Hepatocyte (in vitro differentiated cells): ENCODE results near the gene TMCC3. TPM values are rescaled to one million over a fixed set of nuclear protein-coding genes. Genes with fewer than 3 reads are reported as not detected.

ENCODE experiments used
- DNase-seq: peaks from one replicate; pipeline ENCODE4 v3.0.0-alpha.2; 2016; ENCODE audit warnings: low spot score
- H2AFZ ChIP-seq: fragments of 200-600 bp; sonication (generic); 2 replicates; pipeline ENCODE4 v1.6.0; 2016; ENCODE audit warnings: antibody characterized with exemption, mild to moderate bottlenecking
- H3K27ac ChIP-seq: fragments of 200-600 bp; sonication (generic); 2 replicates; pipeline ENCODE4 v1.5.1; 2016; ENCODE audit warnings: mild to moderate bottlenecking
- H3K27me3 ChIP-seq: fragments of 200-600 bp; sonication (generic); 2 replicates; pipeline ENCODE4 v1.6.1; 2016
- H3K36me3 ChIP-seq: fragments of 200-600 bp; sonication (generic); replicated peaks from 2 replicates; pipeline ENCODE4 v1.5.1; 2016; ENCODE audit warnings: low read depth; ENCODE audit not compliant: insufficient read depth
- H3K4me1 ChIP-seq: fragments of 200-600 bp; sonication (generic); 2 replicates; pipeline ENCODE4 v1.5.1; 2016; ENCODE audit warnings: mild to moderate bottlenecking, moderate library complexity; ENCODE audit not compliant: insufficient read depth
- H3K4me2 ChIP-seq: fragments of 200-600 bp; sonication (generic); 2 replicates; pipeline ENCODE4 v1.6.0; 2016
- H3K4me3 ChIP-seq: fragments of 200-600 bp; sonication (generic); 2 replicates; pipeline ENCODE4 v1.5.1; 2016; ENCODE audit warnings: mild to moderate bottlenecking
- H3K79me2 ChIP-seq: fragments of 200-600 bp; sonication (generic); 2 replicates; pipeline ENCODE4 v1.6.0; 2017; ENCODE audit warnings: mild to moderate bottlenecking
- H3K9me2 ChIP-seq: fragments of 200-600 bp; sonication (generic); replicated peaks from 2 replicates; pipeline ENCODE4 v1.6.0; 2017; ENCODE audit warnings: mild to moderate bottlenecking; ENCODE audit not compliant: insufficient read depth
- H3K9me3 ChIP-seq: fragments of 200-600 bp; sonication (generic); 2 replicates; pipeline ENCODE4 v1.5.1; 2016; ENCODE audit warnings: low read depth, mild to moderate bottlenecking
- H4K20me1 ChIP-seq: fragments of 200-600 bp; sonication (generic); 2 replicates; pipeline ENCODE4 v1.6.0; 2016; ENCODE audit warnings: mild to moderate bottlenecking; ENCODE audit not compliant: insufficient read depth, poor library complexity, severe bottlenecking
- CTCF ChIP-seq: fragments of 200-600 bp; sonication (generic); IDR thresholded peaks from 2 replicates; pipeline ENCODE4 v1.5.1; 2016; ENCODE audit warnings: antibody characterized with exemption, mild to moderate bottlenecking; ENCODE audit not compliant: poor library complexity
- EZH2 ChIP-seq: fragments of 200-600 bp; sonication (generic); IDR thresholded peaks from 2 replicates; pipeline ENCODE4 v1.6.1; 2016; ENCODE audit warnings: antibody characterized with exemption, mild to moderate bottlenecking, borderline replicate concordance
- EZH2phosphoT487 ChIP-seq: fragments of 200-600 bp; sonication (generic); IDR thresholded peaks from one replicate; pipeline ENCODE4 v1.6.1; 2018; ENCODE audit warnings: antibody characterized with exemption, mild to moderate bottlenecking, low read depth, moderate library complexity; ENCODE audit not compliant: unreplicated experiment, severe bottlenecking
- WGBS: methylation state at CpG from one replicate; pipeline ENCODE4 v1.1.6; 2016; ENCODE audit warnings: low lambda C conversion rate; ENCODE audit errors: missing lambda C conversion rate; 5-methylcytosine and 5-hydroxymethylcytosine counted together
- polyA plus RNA-seq: library from polyadenylated mRNA; unstranded; fragments of >200 nt; fragmentation: Nextera tagmentation; extraction: Ambion mirVana; gene quantifications from 2 replicates; pipeline ENCODE4 v1.2.1, GENCODE V29; 2016
- total RNA-seq: library from RNA; depleted of rRNA; stranded (reverse); fragments of >200 nt; gene quantifications from 2 replicates; pipeline ENCODE4 v1.2.3, GENCODE V29; 2014

TMCC3 gene
- total and polyA plus RNA-seq, 2 experiments from 2014 or later = 4.0 to 7.8 TPM

DNA sequence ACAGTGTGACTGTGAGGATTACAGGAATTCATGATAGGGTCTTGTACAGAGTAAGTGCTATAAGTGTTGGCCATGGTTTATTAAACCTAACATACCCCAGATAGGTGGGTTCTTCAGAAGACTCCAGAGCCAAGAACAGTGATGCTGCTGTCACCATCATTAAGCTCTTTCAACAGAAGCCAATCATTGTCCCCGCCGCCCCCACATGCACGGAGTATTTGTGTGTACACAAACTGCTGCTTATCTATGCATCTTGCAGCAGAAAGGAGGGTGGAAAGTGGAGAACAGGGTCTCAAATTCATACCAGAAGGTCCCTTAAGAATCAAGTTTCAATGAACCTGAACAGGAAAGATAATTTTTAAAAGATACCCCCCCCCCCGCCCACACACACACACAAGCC lies 51.2 kb downstream of the TMCC3 start:
- Histone ChIP-seq H3K79me2 (no peaks in the 10 kb centered on the region), H3K27me3 (no peaks in the 10 kb centered on the region), H4K20me1 (no peaks in the 10 kb centered on the region), H3K36me3 (no peaks in the 10 kb centered on the region), H3K4me3 (no peak overlapping the region), H3K9me3 (no peaks in the 10 kb centered on the region), H3K27ac (no peak overlapping the region), H3K9me2 (no peaks in the 10 kb centered on the region), H3K4me2 (no peak overlapping the region), H2AFZ (no peak overlapping the region), H3K4me1 (no peaks in the 10 kb centered on the region)
- TF ChIP-seq CTCF (no peak), EZH2phosphoT487 (no peak), EZH2 (no peak)
- WGBS = 62% methylated on average over 4 of the region's 4 CpGs
- DNase-seq = no peak

DNA sequence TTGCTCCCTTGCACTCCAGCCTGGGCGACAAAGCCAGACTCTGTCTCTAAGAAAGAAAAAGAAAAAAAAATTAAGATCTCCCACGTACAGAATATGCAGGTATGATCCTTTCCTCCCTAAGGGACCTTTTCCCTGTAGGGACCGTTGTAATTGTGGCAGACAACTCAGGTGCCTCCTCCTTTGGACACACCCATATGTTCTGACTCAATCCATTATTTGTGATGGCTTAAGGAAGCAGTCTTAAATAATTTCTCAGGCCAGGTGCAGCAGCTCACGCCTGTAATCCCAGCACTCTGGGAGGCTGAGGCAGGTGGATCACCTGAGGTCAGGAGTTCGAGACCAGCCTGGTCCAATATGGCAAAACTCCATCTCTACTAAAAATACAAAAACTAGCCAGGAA lies 53.1 kb downstream of the TMCC3 start:
- no peak overlapping the region for H2AFZ ChIP-seq
- H3K4me2 ChIP-seq = no peak overlapping the region
- DNase-seq = no peak
- TF ChIP-seq EZH2phosphoT487 = no peak
- TF ChIP-seq CTCF = no peak
- TF ChIP-seq EZH2 = no peak
- H3K4me1 ChIP-seq = no peaks in the 10 kb centered on the region
- no peak overlapping the region for H3K27ac ChIP-seq
- H3K79me2 ChIP-seq = no peaks in the 10 kb centered on the region
- no peaks in the 10 kb centered on the region for H3K27me3 ChIP-seq
- 93% methylated on average over 5 of the region's 5 CpGs for WGBS
- no peaks in the 10 kb centered on the region for H3K9me3 ChIP-seq
- no peaks in the 10 kb centered on the region for H4K20me1 ChIP-seq
- no peak overlapping the region for H3K4me3 ChIP-seq
- H3K9me2 ChIP-seq = no peaks in the 10 kb centered on the region
- no peaks in the 10 kb centered on the region for H3K36me3 ChIP-seq

DNA sequence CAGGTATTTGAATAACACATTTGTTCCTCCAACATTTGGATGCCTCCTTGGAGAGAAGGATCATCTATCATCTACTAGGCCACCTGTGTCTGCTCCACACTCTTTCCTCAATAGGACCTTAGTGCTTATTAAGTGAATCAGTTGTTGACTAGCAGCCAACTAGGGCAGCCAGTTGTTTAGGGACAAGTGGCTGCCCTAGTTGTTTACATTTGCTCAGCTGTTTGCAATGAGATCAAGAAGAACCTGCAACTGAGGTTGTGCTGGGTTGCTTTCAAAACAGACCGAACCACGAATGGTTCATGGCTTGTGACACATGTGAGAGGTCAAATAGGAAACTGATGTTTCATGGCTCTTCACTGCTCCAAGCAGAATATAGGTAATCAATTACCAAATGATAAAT lies 53.8 kb downstream of the TMCC3 start:
- WGBS = 81% methylated on average over 2 of the region's 2 CpGs
- DNase-seq = no peak
- no peaks in the 10 kb centered on the region for H3K9me3 ChIP-seq
- H3K4me2 ChIP-seq = no peak overlapping the region
- TF ChIP-seq EZH2 (no peak), CTCF (no peak), EZH2phosphoT487 (no peak)
- no peaks in the 10 kb centered on the region for H3K36me3 ChIP-seq
- no peak overlapping the region for H2AFZ ChIP-seq
- no peaks in the 10 kb centered on the region for H4K20me1 ChIP-seq
- H3K27me3 ChIP-seq = no peaks in the 10 kb centered on the region
- no peaks in the 10 kb centered on the region for H3K79me2 ChIP-seq
- no peaks in the 10 kb centered on the region for H3K4me1 ChIP-seq
- H3K4me3 ChIP-seq = no peak overlapping the region
- H3K27ac ChIP-seq = no peak overlapping the region
- H3K9me2 ChIP-seq = no peaks in the 10 kb centered on the region

GRCh38 chr12:94595152-94595551 lies 55.2 kb downstream of the TMCC3 start:
- no peaks in the 10 kb centered on the region for H3K4me1 ChIP-seq
- TF ChIP-seq CTCF (no peak), EZH2 (no peak), EZH2phosphoT487 (no peak)
- no peak overlapping the region for H2AFZ ChIP-seq
- 87% methylated on average over 3 of the region's 3 CpGs for WGBS
- H3K9me3 ChIP-seq = no peaks in the 10 kb centered on the region
- H4K20me1 ChIP-seq = no peaks in the 10 kb centered on the region
- no peak for DNase-seq
- no peak overlapping the region for H3K4me2 ChIP-seq
- no peak overlapping the region for H3K27ac ChIP-seq
- H3K9me2 ChIP-seq = no peaks in the 10 kb centered on the region
- no peaks in the 10 kb centered on the region for H3K36me3 ChIP-seq
- no peaks in the 10 kb centered on the region for H3K27me3 ChIP-seq
- no peaks in the 10 kb centered on the region for H3K79me2 ChIP-seq
- no peak overlapping the region for H3K4me3 ChIP-seq
